ENCODE measurements around the gene TSPYL6.

TSPYL6 gene

GRCh38 chr2:54237428-54237827, 18.6 kb downstream of the TSPYL6 start:
- Histone ChIP-seq H3K36me3 (no peaks in the 10 kb centered on the region), H3K27ac (no peak overlapping the region), H3K4me1 (ENCODE audit: control insufficient read depth in 1 of 2, insufficient read depth in 1 of 2, low read depth in 1 of 2, low read length in 1 of 2) (no peaks in the 10 kb centered on the region), H3K27me3 (no peaks in the 10 kb centered on the region), H3K4me3 (ENCODE audit: low read depth in 1 of 2, low read length in 1 of 2) (no peak overlapping the region), H3K9me3 (peaks cover 7% of the 10 kb centered on the region)
- TF ChIP-seq CTCF (IDR thresholded peaks at IDR 0.05), result no peak

GRCh38 chr2:54233832-54234649, 22.0 kb downstream of the TSPYL6 start:
- no peak overlapping the region for H3K4me3 ChIP-seq (ENCODE audit: low read depth in 1 of 2, low read length in 1 of 2)
- no peak overlapping the region for H3K27ac ChIP-seq
- H3K36me3 ChIP-seq, result no peaks in the 10 kb centered on the region
- H3K4me1 ChIP-seq (ENCODE audit: control insufficient read depth in 1 of 2, insufficient read depth in 1 of 2, low read depth in 1 of 2, low read length in 1 of 2), result no peaks in the 10 kb centered on the region
- H3K9me3 ChIP-seq, result peaks cover 7% of the 10 kb centered on the region
- TF ChIP-seq CTCF (IDR thresholded peaks at IDR 0.05), result no peak
- H3K27me3 ChIP-seq, result no peaks in the 10 kb centered on the region

GRCh38 chr2:54228945-54229344, 27.1 kb downstream of the TSPYL6 start:
- TF ChIP-seq CTCF (IDR thresholded peaks at IDR 0.05), result no peak
- H3K4me1 ChIP-seq (ENCODE audit: control insufficient read depth in 1 of 2, insufficient read depth in 1 of 2, low read depth in 1 of 2, low read length in 1 of 2), result no peaks in the 10 kb centered on the region

GRCh38 chr2:54227798-54228197, 28.2 kb downstream of the TSPYL6 start:
- Histone ChIP-seq H3K9me3 (no peaks in the 10 kb centered on the region), H3K36me3 (no peaks in the 10 kb centered on the region), H3K27me3 (no peaks in the 10 kb centered on the region), H3K4me1 (ENCODE audit: control insufficient read depth in 1 of 2, insufficient read depth in 1 of 2, low read depth in 1 of 2, low read length in 1 of 2) (no peaks in the 10 kb centered on the region), H3K4me3 (ENCODE audit: low read depth in 1 of 2, low read length in 1 of 2) (no peak overlapping the region), H3K27ac (no peak overlapping the region)
- no peak for TF ChIP-seq CTCF (IDR thresholded peaks at IDR 0.05)

More at GRCh38 chr2:54228945-54229344, 27.1 kb downstream of the TSPYL6 start:
- Histone ChIP-seq H3K27ac (no peak overlapping the region), H3K27me3 (no peaks in the 10 kb centered on the region), H3K36me3 (no peaks in the 10 kb centered on the region), H3K9me3 (no peaks in the 10 kb centered on the region), H3K4me3 (ENCODE audit: low read depth in 1 of 2, low read length in 1 of 2) (no peak overlapping the region)

- Histone ChIP-seq H3K4me3 (ENCODE audit: low read depth in 1 of 2, low read length in 1 of 2) (no peak overlapping the region), H3K36me3 (no peaks in the 10 kb centered on the region), H3K4me1 (ENCODE audit: control insufficient read depth in 1 of 2, insufficient read depth in 1 of 2, low read depth in 1 of 2, low read length in 1 of 2) (no peaks in the 10 kb centered on the region), H3K9me3 (no peaks in the 10 kb centered on the region), H3K27ac (no peak overlapping the region), H3K27me3 (no peaks in the 10 kb centered on the region)
- no peak for TF ChIP-seq CTCF (IDR thresholded peaks at IDR 0.05)
Observed at GRCh38 chr2:54226260-54226659, 29.8 kb downstream of the TSPYL6 start.

Data from neutrophil (primary cell).